SK-N-SH (cell line): Measurements from ENCODE around the gene NRM.

Experiments
- CHD2 ChIP-seq: fragments of 150-350 bp; IDR thresholded peaks from 2 replicates; pipeline ENCODE4 v1.6.1; 2018; ENCODE audit warnings: low read length; ENCODE audit not compliant: partially characterized antibody
- EP300 ChIP-seq, 2 experiments: IDR thresholded peaks; 2 replicates each; pipeline versions ENCODE4 v1.4.0 to v1.6.1; 2012; ENCODE audit warnings: borderline replicate concordance in 1 of 2, low read depth in 1 of 2, low read length in 1 of 2
- POLR2AphosphoS5 ChIP-seq: IDR thresholded peaks from 2 replicates; pipeline ENCODE4 v1.6.1; 2012; ENCODE audit warnings: low read depth, low read length
- REST ChIP-seq: IDR thresholded peaks from 2 replicates; pipeline ENCODE4 v1.6.1; 2012; ENCODE audit warnings: mild to moderate bottlenecking, low read depth, low read length, moderate library complexity
- SIN3A ChIP-seq: IDR thresholded peaks from 2 replicates; pipeline ENCODE4 v1.6.1; 2012; ENCODE audit warnings: low read depth, mild to moderate bottlenecking, low read length, moderate library complexity, borderline replicate concordance
- TAF1 ChIP-seq: IDR thresholded peaks from 2 replicates; pipeline ENCODE4 v1.6.1; 2012; ENCODE audit warnings: low read depth, mild to moderate bottlenecking, low read length, moderate library complexity, borderline replicate concordance
- TF ChIP-seq, protein P1 (sequence below): fragments of 200-600 bp; sonication (generic); IDR thresholded peaks from 2 replicates; pipeline ENCODE4 v1.6.1; 2017; ENCODE audit warnings: antibody characterized with exemption, mild to moderate bottlenecking, moderate library complexity

- TF ChIP-seq, protein P1, sequence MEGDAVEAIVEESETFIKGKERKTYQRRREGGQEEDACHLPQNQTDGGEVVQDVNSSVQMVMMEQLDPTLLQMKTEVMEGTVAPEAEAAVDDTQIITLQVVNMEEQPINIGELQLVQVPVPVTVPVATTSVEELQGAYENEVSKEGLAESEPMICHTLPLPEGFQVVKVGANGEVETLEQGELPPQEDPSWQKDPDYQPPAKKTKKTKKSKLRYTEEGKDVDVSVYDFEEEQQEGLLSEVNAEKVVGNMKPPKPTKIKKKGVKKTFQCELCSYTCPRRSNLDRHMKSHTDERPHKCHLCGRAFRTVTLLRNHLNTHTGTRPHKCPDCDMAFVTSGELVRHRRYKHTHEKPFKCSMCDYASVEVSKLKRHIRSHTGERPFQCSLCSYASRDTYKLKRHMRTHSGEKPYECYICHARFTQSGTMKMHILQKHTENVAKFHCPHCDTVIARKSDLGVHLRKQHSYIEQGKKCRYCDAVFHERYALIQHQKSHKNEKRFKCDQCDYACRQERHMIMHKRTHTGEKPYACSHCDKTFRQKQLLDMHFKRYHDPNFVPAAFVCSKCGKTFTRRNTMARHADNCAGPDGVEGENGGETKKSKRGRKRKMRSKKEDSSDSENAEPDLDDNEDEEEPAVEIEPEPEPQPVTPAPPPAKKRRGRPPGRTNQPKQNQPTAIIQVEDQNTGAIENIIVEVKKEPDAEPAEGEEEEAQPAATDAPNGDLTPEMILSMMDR = peak; percentile 28
- TF ChIP-seq SIN3A = peak; percentile 98
- peak; percentile 48 for TF ChIP-seq POLR2AphosphoS5
- TF ChIP-seq EP300 (IDR thresholded peaks at IDR 0.05; ENCODE audit: borderline replicate concordance in 1 of 2, low read depth in 1 of 2, low read length in 1 of 2) = peak; percentile 45 to 66; a peak in 2 of 4 replicates
- TF ChIP-seq TAF1 = peak; percentile 88
- peak; percentile 92 for TF ChIP-seq CHD2
- 0 out of 2 replicates have a peak, but pooled peaks have one; percentile 20 for TF ChIP-seq REST
Measured at GRCh38 chr6:30717129-30717844, 26.5 kb upstream of the NRM start, which contains the start of gene MDC1.
